GM12878 (cell line): ENCODE data around the gene LRRC31. TPM values are rescaled to one million over a fixed set of nuclear protein-coding genes. Genes with fewer than 3 reads are reported as not detected.

Experiments
- EP300 ChIP-seq, 2 experiments: fragments of 150-350 bp in 1 of 2; IDR thresholded peaks; 2 replicates each; pipeline ENCODE4 v1.6.1; 2011 to 2012; ENCODE audit warnings: low read depth in 2 of 2, low read length in 2 of 2, borderline replicate concordance in 1 of 2, improper control_type of control experiment in 1 of 2, inconsistent platforms in 1 of 2; ENCODE audit not compliant: control insufficient read depth in 1 of 2
- ESRRA ChIP-seq: IDR thresholded peaks from 2 replicates; pipeline ENCODE4 v1.6.1; 2012; ENCODE audit warnings: mild to moderate bottlenecking, low read length, improper control_type of control experiment
- HCFC1 ChIP-seq: fragments of 150-350 bp; IDR thresholded peaks from 2 replicates; pipeline ENCODE4 v1.6.1; 2014; ENCODE audit warnings: low read length
- RAD21 ChIP-seq: IDR thresholded peaks from 2 replicates; pipeline ENCODE4 v1.6.1; 2011; ENCODE audit warnings: mild to moderate bottlenecking, low read depth, low read length, moderate library complexity; ENCODE audit not compliant: insufficient read depth
- SIN3A ChIP-seq: IDR thresholded peaks from 2 replicates; pipeline ENCODE4 v1.6.1; 2012; ENCODE audit warnings: low read depth, low read length, improper control_type of control experiment
- polyA plus RNA-seq, 11 experiments: library from polyadenylated mRNA; depleted of rRNA in 4 of 11; unstranded in 6 of 11; stranded (reverse) in 5 of 11; fragments of >200 nt; fragmentation: Nextera tagmentation in 4 of 11; fragmentation: Illumina TruSeq in 1 of 11; extraction: Ambion mirVana in 4 of 11; extraction: Trizol in 1 of 11; gene quantifications; 1 replicate in 1 of 11; 2 replicates in 10 of 11; pipeline versions ENCODE4 v1.2.1 to v1.2.3, GENCODE V29; 2011 to 2016; ENCODE audit warnings: inconsistent platforms in 2 of 11, missing spikeins in 2 of 11, low read depth in 1 of 11
- total RNA-seq, 4 experiments: library from RNA; depleted of rRNA in 3 of 4; stranded (reverse); fragments of >200 nt in 3 of 4; fragmentation: Illumina TruSeq in 1 of 4; extraction: Trizol in 1 of 4; gene quantifications; 2 replicates each; pipeline versions ENCODE4 v1.2.1 to v1.2.3, GENCODE V29; 2013 to 2021
- TF ChIP-seq, protein P1 (sequence below): fragments of 450-650 bp; conservative IDR thresholded peaks from 2 replicates; pipeline ENCODE4 v1.6.1; 2017; ENCODE audit warnings: mild to moderate bottlenecking, moderate library complexity
- TF ChIP-seq, protein P2 (sequence below): fragments of 450-650 bp; IDR thresholded peaks from 2 replicates; pipeline ENCODE4 v1.6.1; 2017; ENCODE audit warnings: mild to moderate bottlenecking, moderate library complexity
- TF ChIP-seq, protein P3 (sequence below): fragments of 450-650 bp; formaldehyde crosslinking; IDR thresholded peaks from 2 replicates; pipeline ENCODE4 v1.5.0; 2022; ENCODE audit warnings: mild to moderate bottlenecking, missing genetic modification characterization

Gene LRRC31
- total and polyA plus RNA-seq, 10 of the 15 experiments (the other 5 are each of a cell fraction or from before 2014, with no cell fraction given): 0.04 to 0.06 (median 0.06) TPM; not detected in 7

DNA sequence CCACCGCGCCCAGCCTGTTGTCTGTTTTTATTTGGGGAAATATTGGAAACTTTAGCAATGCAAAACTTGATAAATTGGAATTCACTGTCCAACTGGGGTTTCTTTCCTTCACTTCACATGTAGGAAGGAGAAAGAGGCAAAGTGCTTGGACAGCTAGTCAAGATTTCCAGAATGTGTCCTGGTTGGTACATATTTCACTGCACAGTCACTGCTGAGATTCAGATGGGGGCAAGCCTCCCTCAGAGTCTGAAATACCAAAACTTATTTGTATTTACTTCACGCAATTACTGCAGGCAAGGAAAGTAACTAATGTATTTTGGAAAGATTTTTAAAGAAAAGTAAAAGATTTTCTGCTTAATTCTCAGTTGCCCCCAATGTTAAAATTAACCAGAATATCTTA lies 21.0 kb downstream of the LRRC31 start (continued):
- TF ChIP-seq, protein P1, sequence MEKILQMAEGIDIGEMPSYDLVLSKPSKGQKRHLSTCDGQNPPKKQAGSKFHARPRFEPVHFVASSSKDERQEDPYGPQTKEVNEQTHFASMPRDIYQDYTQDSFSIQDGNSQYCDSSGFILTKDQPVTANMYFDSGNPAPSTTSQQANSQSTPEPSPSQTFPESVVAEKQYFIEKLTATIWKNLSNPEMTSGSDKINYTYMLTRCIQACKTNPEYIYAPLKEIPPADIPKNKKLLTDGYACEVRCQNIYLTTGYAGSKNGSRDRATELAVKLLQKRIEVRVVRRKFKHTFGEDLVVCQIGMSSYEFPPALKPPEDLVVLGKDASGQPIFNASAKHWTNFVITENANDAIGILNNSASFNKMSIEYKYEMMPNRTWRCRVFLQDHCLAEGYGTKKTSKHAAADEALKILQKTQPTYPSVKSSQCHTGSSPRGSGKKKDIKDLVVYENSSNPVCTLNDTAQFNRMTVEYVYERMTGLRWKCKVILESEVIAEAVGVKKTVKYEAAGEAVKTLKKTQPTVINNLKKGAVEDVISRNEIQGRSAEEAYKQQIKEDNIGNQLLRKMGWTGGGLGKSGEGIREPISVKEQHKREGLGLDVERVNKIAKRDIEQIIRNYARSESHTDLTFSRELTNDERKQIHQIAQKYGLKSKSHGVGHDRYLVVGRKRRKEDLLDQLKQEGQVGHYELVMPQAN: no peak
- TF ChIP-seq, protein P2, sequence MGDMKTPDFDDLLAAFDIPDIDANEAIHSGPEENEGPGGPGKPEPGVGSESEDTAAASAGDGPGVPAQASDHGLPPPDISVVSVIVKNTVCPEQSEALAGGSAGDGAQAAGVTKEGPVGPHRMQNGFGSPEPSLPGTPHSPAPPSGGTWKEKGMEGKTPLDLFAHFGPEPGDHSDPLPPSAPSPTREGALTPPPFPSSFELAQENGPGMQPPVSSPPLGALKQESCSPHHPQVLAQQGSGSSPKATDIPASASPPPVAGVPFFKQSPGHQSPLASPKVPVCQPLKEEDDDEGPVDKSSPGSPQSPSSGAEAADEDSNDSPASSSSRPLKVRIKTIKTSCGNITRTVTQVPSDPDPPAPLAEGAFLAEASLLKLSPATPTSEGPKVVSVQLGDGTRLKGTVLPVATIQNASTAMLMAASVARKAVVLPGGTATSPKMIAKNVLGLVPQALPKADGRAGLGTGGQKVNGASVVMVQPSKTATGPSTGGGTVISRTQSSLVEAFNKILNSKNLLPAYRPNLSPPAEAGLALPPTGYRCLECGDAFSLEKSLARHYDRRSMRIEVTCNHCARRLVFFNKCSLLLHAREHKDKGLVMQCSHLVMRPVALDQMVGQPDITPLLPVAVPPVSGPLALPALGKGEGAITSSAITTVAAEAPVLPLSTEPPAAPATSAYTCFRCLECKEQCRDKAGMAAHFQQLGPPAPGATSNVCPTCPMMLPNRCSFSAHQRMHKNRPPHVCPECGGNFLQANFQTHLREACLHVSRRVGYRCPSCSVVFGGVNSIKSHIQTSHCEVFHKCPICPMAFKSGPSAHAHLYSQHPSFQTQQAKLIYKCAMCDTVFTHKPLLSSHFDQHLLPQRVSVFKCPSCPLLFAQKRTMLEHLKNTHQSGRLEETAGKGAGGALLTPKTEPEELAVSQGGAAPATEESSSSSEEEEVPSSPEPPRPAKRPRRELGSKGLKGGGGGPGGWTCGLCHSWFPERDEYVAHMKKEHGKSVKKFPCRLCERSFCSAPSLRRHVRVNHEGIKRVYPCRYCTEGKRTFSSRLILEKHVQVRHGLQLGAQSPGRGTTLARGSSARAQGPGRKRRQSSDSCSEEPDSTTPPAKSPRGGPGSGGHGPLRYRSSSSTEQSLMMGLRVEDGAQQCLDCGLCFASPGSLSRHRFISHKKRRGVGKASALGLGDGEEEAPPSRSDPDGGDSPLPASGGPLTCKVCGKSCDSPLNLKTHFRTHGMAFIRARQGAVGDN: no peak
- TF ChIP-seq EP300 (IDR thresholded peaks at IDR 0.05; ENCODE audit: borderline replicate concordance in 1 of 2, control insufficient read depth in 1 of 2, low read depth in 2 of 2, low read length in 2 of 2) (no peak), RAD21 (no peak), ESRRA (no peak), SIN3A (no peak), HCFC1 (no peak)
- TF ChIP-seq, protein P3, sequence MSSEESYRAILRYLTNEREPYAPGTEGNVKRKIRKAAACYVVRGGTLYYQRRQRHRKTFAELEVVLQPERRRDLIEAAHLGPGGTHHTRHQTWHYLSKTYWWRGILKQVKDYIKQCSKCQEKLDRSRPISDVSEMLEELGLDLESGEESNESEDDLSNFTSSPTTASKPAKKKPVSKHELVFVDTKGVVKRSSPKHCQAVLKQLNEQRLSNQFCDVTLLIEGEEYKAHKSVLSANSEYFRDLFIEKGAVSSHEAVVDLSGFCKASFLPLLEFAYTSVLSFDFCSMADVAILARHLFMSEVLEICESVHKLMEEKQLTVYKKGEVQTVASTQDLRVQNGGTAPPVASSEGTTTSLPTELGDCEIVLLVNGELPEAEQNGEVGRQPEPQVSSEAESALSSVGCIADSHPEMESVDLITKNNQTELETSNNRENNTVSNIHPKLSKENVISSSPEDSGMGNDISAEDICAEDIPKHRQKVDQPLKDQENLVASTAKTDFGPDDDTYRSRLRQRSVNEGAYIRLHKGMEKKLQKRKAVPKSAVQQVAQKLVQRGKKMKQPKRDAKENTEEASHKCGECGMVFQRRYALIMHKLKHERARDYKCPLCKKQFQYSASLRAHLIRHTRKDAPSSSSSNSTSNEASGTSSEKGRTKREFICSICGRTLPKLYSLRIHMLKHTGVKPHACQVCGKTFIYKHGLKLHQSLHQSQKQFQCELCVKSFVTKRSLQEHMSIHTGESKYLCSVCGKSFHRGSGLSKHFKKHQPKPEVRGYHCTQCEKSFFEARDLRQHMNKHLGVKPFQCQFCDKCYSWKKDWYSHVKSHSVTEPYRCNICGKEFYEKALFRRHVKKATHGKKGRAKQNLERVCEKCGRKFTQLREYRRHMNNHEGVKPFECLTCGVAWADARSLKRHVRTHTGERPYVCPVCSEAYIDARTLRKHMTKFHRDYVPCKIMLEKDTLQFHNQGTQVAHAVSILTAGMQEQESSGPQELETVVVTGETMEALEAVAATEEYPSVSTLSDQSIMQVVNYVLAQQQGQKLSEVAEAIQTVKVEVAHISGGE: no peak
